Retinal pigment epithelial cell (primary cell): ENCODE results near the gene LRCH3.

Experiments
- DNase-seq: peaks from one replicate; pipeline ENCODE4 v3.0.0-alpha.2; 2010; ENCODE audit warnings: low read depth
- H3K4me3 ChIP-seq: 2 replicates; pipeline ENCODE4 v1.5.1; 2011; ENCODE audit warnings: mild to moderate bottlenecking, low read length, control low read depth, moderate library complexity
- TF ChIP-seq, protein P1 (sequence below): conservative IDR thresholded peaks from 2 replicates; pipeline ENCODE4 v1.5.1; 2011; ENCODE audit warnings: low read depth, low read length, control low read depth, inconsistent platforms

LRCH3 gene

DNA sequence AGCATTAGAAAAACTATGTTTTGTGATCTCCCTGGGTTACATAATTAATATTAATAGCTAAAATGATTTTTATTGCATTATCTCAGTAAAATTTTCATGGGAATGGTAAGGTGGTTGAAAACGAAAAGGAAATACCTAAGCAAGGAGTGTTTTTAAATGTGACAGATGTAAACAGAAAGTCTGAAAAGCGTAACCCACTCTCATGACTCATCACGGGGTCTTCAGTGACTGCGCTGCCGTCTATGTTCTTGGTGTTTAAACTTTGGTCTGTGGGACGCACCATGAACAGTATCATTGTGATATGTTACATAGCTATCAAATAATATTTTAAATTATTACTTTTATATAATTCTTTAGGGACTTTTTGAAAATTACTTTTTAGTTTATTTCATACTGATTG lies 19.8 kb downstream of the LRCH3 start:
- no peak for DNase-seq
- H3K4me3 ChIP-seq = no peak overlapping the region

DNA sequence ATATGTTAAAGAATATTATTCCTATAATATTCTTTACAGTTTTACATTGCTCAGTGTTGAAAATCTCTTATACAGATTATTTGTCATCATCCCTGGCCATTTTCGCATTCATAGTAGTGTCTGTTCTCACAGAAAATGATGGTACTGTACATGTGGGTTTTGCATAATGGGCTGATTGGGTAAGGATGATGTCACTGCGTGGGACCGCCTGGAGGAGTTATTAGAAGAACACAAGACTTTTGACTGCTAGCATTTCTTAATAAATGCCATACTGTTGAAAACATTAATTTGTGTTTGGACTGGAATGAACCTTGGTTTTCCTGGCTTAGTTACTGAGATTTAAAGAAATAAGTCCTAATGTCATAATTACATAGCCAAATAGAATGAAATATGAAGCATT lies 20.3 kb downstream of the LRCH3 start:
- no peak overlapping the region for H3K4me3 ChIP-seq
- DNase-seq = no peak

More for the DNA sequence above, 19.8 kb downstream of the LRCH3 start:
- TF ChIP-seq, protein P1, sequence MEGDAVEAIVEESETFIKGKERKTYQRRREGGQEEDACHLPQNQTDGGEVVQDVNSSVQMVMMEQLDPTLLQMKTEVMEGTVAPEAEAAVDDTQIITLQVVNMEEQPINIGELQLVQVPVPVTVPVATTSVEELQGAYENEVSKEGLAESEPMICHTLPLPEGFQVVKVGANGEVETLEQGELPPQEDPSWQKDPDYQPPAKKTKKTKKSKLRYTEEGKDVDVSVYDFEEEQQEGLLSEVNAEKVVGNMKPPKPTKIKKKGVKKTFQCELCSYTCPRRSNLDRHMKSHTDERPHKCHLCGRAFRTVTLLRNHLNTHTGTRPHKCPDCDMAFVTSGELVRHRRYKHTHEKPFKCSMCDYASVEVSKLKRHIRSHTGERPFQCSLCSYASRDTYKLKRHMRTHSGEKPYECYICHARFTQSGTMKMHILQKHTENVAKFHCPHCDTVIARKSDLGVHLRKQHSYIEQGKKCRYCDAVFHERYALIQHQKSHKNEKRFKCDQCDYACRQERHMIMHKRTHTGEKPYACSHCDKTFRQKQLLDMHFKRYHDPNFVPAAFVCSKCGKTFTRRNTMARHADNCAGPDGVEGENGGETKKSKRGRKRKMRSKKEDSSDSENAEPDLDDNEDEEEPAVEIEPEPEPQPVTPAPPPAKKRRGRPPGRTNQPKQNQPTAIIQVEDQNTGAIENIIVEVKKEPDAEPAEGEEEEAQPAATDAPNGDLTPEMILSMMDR = no peak

GRCh38 chr3:197814372-197814771 lies 23.3 kb downstream of the LRCH3 start:
- TF ChIP-seq, protein P1 = no peak
- DNase-seq = no peak
- H3K4me3 ChIP-seq = no peak overlapping the region

More for the DNA sequence above, 20.3 kb downstream of the LRCH3 start:
- TF ChIP-seq, protein P1 = no peak

- TF ChIP-seq, protein P1 = no peak
- DNase-seq = no peak
Measured at GRCh38 chr3:197820550-197821335, 29.7 kb downstream of the LRCH3 start.

GRCh38 chr3:197829397-197830045 lies 38.5 kb downstream of the LRCH3 start:
- TF ChIP-seq, protein P1 = no peak
- no peak overlapping the region for H3K4me3 ChIP-seq
- DNase-seq = no peak

More at GRCh38 chr3:197820550-197821335, 29.7 kb downstream of the LRCH3 start:
- H3K4me3 ChIP-seq = no peak overlapping the region

DNA sequence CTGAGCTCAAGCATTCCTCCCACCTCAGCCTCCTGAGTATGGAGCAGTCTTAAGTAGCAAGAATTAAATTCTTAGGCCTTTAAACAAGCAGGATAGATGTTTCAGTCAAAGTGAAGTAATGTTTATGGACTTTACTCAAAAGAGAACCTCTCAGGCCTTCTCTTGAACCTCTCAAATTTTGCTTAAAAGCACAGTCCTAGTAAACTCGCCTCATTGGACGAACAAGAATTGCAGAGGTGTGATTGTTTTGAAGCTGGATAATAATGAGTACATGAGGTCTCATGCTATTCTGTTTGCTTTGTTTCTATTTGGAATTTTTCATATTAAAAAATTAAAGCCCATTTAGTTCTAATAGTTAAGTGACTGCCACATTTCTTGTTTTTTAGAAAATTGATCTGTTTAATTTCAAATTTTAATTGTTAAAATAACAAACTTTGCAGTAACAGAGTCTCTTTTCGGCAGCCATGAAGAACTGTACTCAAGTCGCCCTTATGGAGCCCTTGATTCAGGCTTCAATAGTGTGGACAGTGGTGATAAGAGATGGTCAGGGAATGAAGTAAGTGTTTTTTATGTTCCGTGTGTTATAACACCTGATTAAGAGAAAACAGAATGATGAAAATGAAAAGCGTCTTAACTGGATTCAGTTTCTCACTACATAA lies 39.4 kb downstream of the LRCH3 start:
- DNase-seq = no peak
- TF ChIP-seq, protein P1 = no peak

More for the DNA sequence above, 39.4 kb downstream of the LRCH3 start:
- no peak overlapping the region for H3K4me3 ChIP-seq
